GM12878 (cell line): ENCODE data around the gene AMMECR1. TPM values are rescaled to one million over a fixed set of nuclear protein-coding genes. Genes with fewer than 3 reads are reported as not detected.

Source experiments
- ATAC-seq: fragments of 200-7000 bp; cut with Tn5 transposase; 3 replicates; pipeline ENCODE4 v1.9.1; 2020; ENCODE audit warnings: mild to moderate bottlenecking, moderate library complexity
- BruUV-seq: library from RNA; stranded (reverse); fragments of 400-500 nt; replicated peaks from 2 replicates; lab custom pipeline; 2021; lab: Mats Ljungman, UMichigan
- CTCF ChIA-PET: fragments of 300-600 bp; sonication (Branson Sonifier 250); formaldehyde crosslinking; extraction: SDS; loops from one replicate; lab custom pipeline; 2021; ENCODE audit warnings: inconsistent platforms; lab: Yijun Ruan, JAX
- POLR2A ChIA-PET: fragments of 350-600 bp; formaldehyde crosslinking; extraction: SDS; loops from one replicate; lab custom pipeline; 2021; ENCODE audit warnings: inconsistent platforms; lab: Charles Lee
- RAD21 ChIA-PET: fragments of 300-600 bp; sonication (Branson Sonifier 250); formaldehyde crosslinking; loops from one replicate; lab custom pipeline; 2023; ENCODE audit warnings: antibody characterized with exemption; ENCODE audit not compliant: unreplicated experiment; lab: Charles Lee
- SMC1A ChIA-PET: fragments of 300-600 bp; sonication (Branson Sonifier 250); formaldehyde crosslinking; loops from one replicate; lab custom pipeline; 2023; ENCODE audit not compliant: unreplicated experiment, uncharacterized antibody; lab: Charles Lee
- DNase-seq: peaks from one replicate; pipeline ENCODE4 v3.0.0-alpha.2; 2011; ENCODE audit warnings: low read depth, low spot score
- FAIRE-seq: peaks from 3 replicates; lab custom pipeline; 2011; peaks lifted over from hg19 to GRCh38; lab: Jason Lieb, UNC
- H2AFZ ChIP-seq: 2 replicates; pipeline ENCODE4 v1.6.0; 2011; ENCODE audit warnings: low read depth, low read length, control low read depth; ENCODE audit not compliant: control insufficient read depth
- H3K27ac ChIP-seq: 2 replicates; pipeline ENCODE4 v1.5.1; 2011; ENCODE audit warnings: control low read depth; ENCODE audit not compliant: control insufficient read depth, insufficient read depth
- H3K27me3 ChIP-seq, 2 experiments: replicated peaks in 1 of 2; 2 replicates each; pipeline versions ENCODE4 v1.6.0 to v1.6.1; 2011; ENCODE audit warnings: low read length in 1 of 2; ENCODE audit not compliant: control insufficient read depth in 2 of 2, insufficient read depth in 2 of 2
- H3K36me3 ChIP-seq, 2 experiments: 2 replicates each; pipeline ENCODE4 v1.5.1; 2011; ENCODE audit warnings: low read length in 1 of 2; ENCODE audit not compliant: control insufficient read depth in 2 of 2, insufficient read depth in 2 of 2
- H3K4me1 ChIP-seq: 2 replicates; pipeline ENCODE4 v1.6.1; 2011; ENCODE audit warnings: mild to moderate bottlenecking, low read length, moderate library complexity, mixed read lengths; ENCODE audit not compliant: control insufficient read depth, insufficient read depth
- H3K4me2 ChIP-seq: 2 replicates; pipeline ENCODE4 v1.6.0; 2011; ENCODE audit warnings: control low read depth; ENCODE audit not compliant: control insufficient read depth, insufficient read depth
- H3K4me3 ChIP-seq: fragments of 200-600 bp; sonication (generic); 2 replicates; pipeline ENCODE4 v1.5.1; 2016
- H3K79me2 ChIP-seq: 2 replicates; pipeline ENCODE4 v1.6.0; 2011; ENCODE audit warnings: low read length; ENCODE audit not compliant: control insufficient read depth, insufficient read depth
- H3K9ac ChIP-seq: 2 replicates; pipeline ENCODE4 v1.8.0; 2011; ENCODE audit warnings: low read length, control low read depth, mixed read lengths; ENCODE audit not compliant: control insufficient read depth, insufficient read depth
- H3K9me3 ChIP-seq: replicated peaks from 3 replicates; pipeline ENCODE4 v1.5.1; 2011; ENCODE audit warnings: mild to moderate bottlenecking, low read length; ENCODE audit not compliant: control insufficient read depth, insufficient read depth
- H4K20me1 ChIP-seq: 2 replicates; pipeline ENCODE4 v1.6.0; 2011; ENCODE audit not compliant: control insufficient read depth, insufficient read depth
- ATF3 ChIP-seq: IDR thresholded peaks from 2 replicates; pipeline ENCODE4 v1.6.1; 2011; ENCODE audit warnings: low read depth, mild to moderate bottlenecking, low read length, moderate library complexity, borderline replicate concordance; ENCODE audit errors: extremely low read depth
- CBX5 ChIP-seq: sonication (generic); IDR thresholded peaks from 2 replicates; pipeline ENCODE4 v1.6.1; 2016; ENCODE audit warnings: low read depth, moderate library complexity, mild to moderate bottlenecking, inconsistent platforms
- CREB1 ChIP-seq: IDR thresholded peaks from 2 replicates; pipeline ENCODE4 v1.6.1; 2012; ENCODE audit warnings: low read depth, mild to moderate bottlenecking, inconsistent platforms
- ELK1 ChIP-seq: IDR thresholded peaks from 2 replicates; pipeline ENCODE4 v1.6.1; 2012; ENCODE audit warnings: low read depth, low read length, improper control_type of control experiment
- FOS ChIP-seq: IDR thresholded peaks from 3 replicates; pipeline ENCODE4 v1.6.1; 2011; ENCODE audit warnings: borderline replicate concordance; ENCODE audit not compliant: insufficient read length; ENCODE audit errors: extremely low read depth
- HDAC6 ChIP-seq: fragments of 200-600 bp; sonication (generic); IDR thresholded peaks from one replicate; pipeline ENCODE4 v1.8.0; 2017; ENCODE audit warnings: antibody characterized with exemption; ENCODE audit not compliant: unreplicated experiment
- HDGF ChIP-seq: fragments of 450-650 bp; IDR thresholded peaks from 2 replicates; pipeline ENCODE4 v1.6.1; 2016; ENCODE audit warnings: antibody characterized with exemption
- JUNB ChIP-seq: IDR thresholded peaks from 2 replicates; pipeline ENCODE4 v1.6.1; 2016; ENCODE audit warnings: antibody characterized with exemption, mild to moderate bottlenecking
- KAT2A ChIP-seq: conservative IDR thresholded peaks from 2 replicates; pipeline ENCODE4 v1.6.1; 2011; ENCODE audit warnings: low read depth, low read length; ENCODE audit not compliant: control insufficient read depth
- MEF2A ChIP-seq: IDR thresholded peaks from 2 replicates; pipeline ENCODE4 v1.6.1; 2011; ENCODE audit warnings: low read depth, mild to moderate bottlenecking, low read length, moderate library complexity; ENCODE audit not compliant: insufficient read depth
- NFYA ChIP-seq: IDR thresholded peaks from 2 replicates; pipeline ENCODE4 v1.6.1; 2011; ENCODE audit warnings: low read depth, mild to moderate bottlenecking, low read length, improper control_type of control experiment, borderline replicate concordance
- POLR2AphosphoS5 ChIP-seq: IDR thresholded peaks from 2 replicates; pipeline ENCODE4 v1.6.1; 2011; ENCODE audit warnings: mild to moderate bottlenecking, low read length, inconsistent platforms
- RAD21 ChIP-seq: IDR thresholded peaks from 2 replicates; pipeline ENCODE4 v1.6.1; 2011; ENCODE audit warnings: mild to moderate bottlenecking, low read depth, low read length, moderate library complexity; ENCODE audit not compliant: insufficient read depth
- RBBP5 ChIP-seq: fragments of 200-600 bp; sonication (generic); conservative IDR thresholded peaks from 2 replicates; pipeline ENCODE4 v1.6.1; 2016
- SMAD5 ChIP-seq: IDR thresholded peaks from 2 replicates; pipeline ENCODE4 v1.6.1; 2016; ENCODE audit warnings: antibody characterized with exemption, low read depth
- SREBF2 ChIP-seq: IDR thresholded peaks from 2 replicates; pipeline ENCODE4 v1.6.1; 2012; ENCODE audit warnings: mild to moderate bottlenecking, low read length
- WGBS: methylation state at CpG from one replicate; pipeline ENCODE4 v1.1.6; 2016; ENCODE audit warnings: low lambda C conversion rate; ENCODE audit not compliant: insufficient replicate concordance, insufficient coverage; ENCODE audit errors: missing lambda C conversion rate; 5-methylcytosine and 5-hydroxymethylcytosine counted together
- in situ Hi-C: fragments of 300-500 bp; cut with MboI; formaldehyde crosslinking; loops from 9 replicates; pipeline ENCODE4 v1.14.3; 2018; ENCODE audit warnings: mixed read lengths
- intact Hi-C: fragments of 100-400 bp; cut with micrococcal nuclease; formaldehyde crosslinking; loops from one replicate; pipeline ENCODE4 v1.14.2; 2022; ENCODE audit not compliant: unreplicated experiment
- polyA plus RNA-seq, 11 experiments: library from polyadenylated mRNA; depleted of rRNA in 4 of 11; unstranded in 6 of 11; stranded (reverse) in 5 of 11; fragments of >200 nt; fragmentation: Nextera tagmentation in 4 of 11; fragmentation: Illumina TruSeq in 1 of 11; extraction: Ambion mirVana in 4 of 11; extraction: Trizol in 1 of 11; gene quantifications; 1 replicate in 1 of 11; 2 replicates in 10 of 11; pipeline versions ENCODE4 v1.2.1 to v1.2.3, GENCODE V29; 2011 to 2016; ENCODE audit warnings: inconsistent platforms in 2 of 11, missing spikeins in 2 of 11, low read depth in 1 of 11
- total RNA-seq, 4 experiments: library from RNA; depleted of rRNA in 3 of 4; stranded (reverse); fragments of >200 nt in 3 of 4; fragmentation: Illumina TruSeq in 1 of 4; extraction: Trizol in 1 of 4; gene quantifications; 2 replicates each; pipeline versions ENCODE4 v1.2.1 to v1.2.3, GENCODE V29; 2013 to 2021
- TF ChIP-seq, protein P1 (sequence below): IDR thresholded peaks from 2 replicates; pipeline ENCODE4 v1.6.1; 2012; ENCODE audit warnings: low read depth, low read length, improper control_type of control experiment
- TF ChIP-seq, protein P2 (sequence below): IDR thresholded peaks from 2 replicates; pipeline ENCODE4 v1.6.1; 2011; ENCODE audit warnings: borderline replicate concordance, low read depth, mild to moderate bottlenecking, moderate library complexity, low read length; ENCODE audit not compliant: insufficient read depth, poor library complexity, severe bottlenecking

AMMECR1 gene
- total and polyA plus RNA-seq, 10 of the 15 experiments (the other 5 are each of a cell fraction or from before 2014, with no cell fraction given) = 4.9 to 25.6 (median 10.7) TPM

DNA sequence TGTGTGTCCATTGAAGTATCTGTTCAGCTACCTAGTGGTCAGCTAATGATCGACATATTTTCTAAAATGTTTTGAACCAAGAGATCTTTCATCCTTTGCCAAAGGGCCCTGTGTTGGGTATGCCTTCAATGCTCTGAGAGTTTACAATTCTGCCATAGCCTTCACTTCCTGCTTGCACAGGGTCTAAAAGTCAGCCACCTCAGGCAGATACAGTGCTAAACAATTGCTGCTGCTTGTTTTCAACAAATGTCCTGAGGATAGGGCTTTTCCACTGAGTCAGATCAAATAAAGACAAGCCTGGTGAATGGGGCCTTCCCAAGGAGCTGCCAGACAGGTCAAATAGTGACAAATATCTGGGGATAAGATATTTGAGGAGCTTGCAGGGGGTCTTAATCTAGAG is 16.7 kb downstream of the AMMECR1 start (continued):
- TF ChIP-seq POLR2AphosphoS5 (no peak), CREB1 (no peak), SREBF2 (no peak), HDGF (no peak), ELK1 (no peak), HDAC6 (no peak), JUNB (no peak), RAD21 (no peak)
- TF ChIP-seq, protein P1, sequence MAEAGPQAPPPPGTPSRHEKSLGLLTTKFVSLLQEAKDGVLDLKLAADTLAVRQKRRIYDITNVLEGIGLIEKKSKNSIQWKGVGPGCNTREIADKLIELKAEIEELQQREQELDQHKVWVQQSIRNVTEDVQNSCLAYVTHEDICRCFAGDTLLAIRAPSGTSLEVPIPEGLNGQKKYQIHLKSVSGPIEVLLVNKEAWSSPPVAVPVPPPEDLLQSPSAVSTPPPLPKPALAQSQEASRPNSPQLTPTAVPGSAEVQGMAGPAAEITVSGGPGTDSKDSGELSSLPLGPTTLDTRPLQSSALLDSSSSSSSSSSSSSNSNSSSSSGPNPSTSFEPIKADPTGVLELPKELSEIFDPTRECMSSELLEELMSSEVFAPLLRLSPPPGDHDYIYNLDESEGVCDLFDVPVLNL = no peak

DNA sequence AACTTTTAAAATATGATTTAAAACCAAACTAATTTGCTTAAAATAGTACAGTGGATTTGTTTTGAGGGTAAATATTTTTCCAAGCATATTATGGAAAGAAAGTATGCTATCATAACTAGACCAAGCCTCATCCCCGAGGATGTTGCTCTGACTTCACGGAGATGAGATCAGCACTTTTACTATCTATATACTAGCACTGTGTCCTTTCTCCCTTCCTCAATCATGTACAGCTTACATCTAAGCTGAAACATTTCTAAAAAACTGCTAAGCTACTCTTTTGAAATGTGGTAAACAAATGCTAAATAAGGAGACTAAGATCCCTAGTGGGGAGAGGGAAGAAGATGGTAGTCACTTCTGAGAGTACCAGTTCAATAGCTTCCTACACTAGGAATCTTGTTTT is 23.8 kb downstream of the AMMECR1 start:
- Histone ChIP-seq H3K79me2 (no peaks in the 10 kb centered on the region), H2AFZ (no peak overlapping the region), H3K4me1 (no peaks in the 10 kb centered on the region), H3K27me3 (no peaks in the 10 kb centered on the region), H3K36me3 (no peaks in the 10 kb centered on the region), H3K27ac (no peak overlapping the region), H3K9ac (no peak overlapping the region), H3K9me3 (no peaks in the 10 kb centered on the region; the same call in 1 of the 3 replicates), H3K4me3 (no peak overlapping the region), H4K20me1 (no peaks in the 10 kb centered on the region), H3K4me2 (no peak overlapping the region)
- ATAC-seq (no peak), DNase-seq (no peak), FAIRE-seq (no peak)
- 47% methylated on average over 2 of the region's 2 CpGs for WGBS
- in situ Hi-C loops (no loop called here), intact Hi-C loops (no loop called here)
- ChIA-PET CTCF (interaction anchor here (1.4 kb wide), 1 partner anchor 10 kb away, joined by 3 read pairs; no protein-coding TSS in a partner anchor), SMC1A (interaction anchor here (1.2 to 3.8 kb wide), 3 partner anchors 11 to 449 kb away, joined by 3 to 20 read pairs (median 3); no protein-coding TSS in a partner anchor), POLR2A (interaction anchor here (0.5 kb wide), 1 partner anchor 104 kb away, joined by 5 read pairs; no protein-coding TSS in a partner anchor), RAD21 (no interaction called here)
- no TSS peak for BruUV-seq
- TF ChIP-seq SMAD5 (no peak), KAT2A (no peak), ELK1 (no peak), RBBP5 (no peak), FOS (no peak), CBX5 (no peak), ATF3 (no peak), NFYA (no peak), MEF2A (no peak)
- TF ChIP-seq, protein P2, sequence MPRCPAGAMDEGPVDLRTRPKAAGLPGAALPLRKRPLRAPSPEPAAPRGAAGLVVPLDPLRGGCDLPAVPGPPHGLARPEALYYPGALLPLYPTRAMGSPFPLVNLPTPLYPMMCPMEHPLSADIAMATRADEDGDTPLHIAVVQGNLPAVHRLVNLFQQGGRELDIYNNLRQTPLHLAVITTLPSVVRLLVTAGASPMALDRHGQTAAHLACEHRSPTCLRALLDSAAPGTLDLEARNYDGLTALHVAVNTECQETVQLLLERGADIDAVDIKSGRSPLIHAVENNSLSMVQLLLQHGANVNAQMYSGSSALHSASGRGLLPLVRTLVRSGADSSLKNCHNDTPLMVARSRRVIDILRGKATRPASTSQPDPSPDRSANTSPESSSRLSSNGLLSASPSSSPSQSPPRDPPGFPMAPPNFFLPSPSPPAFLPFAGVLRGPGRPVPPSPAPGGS = no peak
